GM13977 (cell line): Measurements from ENCODE around the gene ALKBH8.
"Not testable (repeated sequence)": the region's sequence is repeated elsewhere in the genome, so short reads cannot be mapped to it uniquely, and the experiment has no call there.

ENCODE experiments used
- DNase-seq: peaks from one replicate; pipeline ENCODE4 v3.0.0; 2012; ENCODE audit warnings: low spot score
- in situ Hi-C: fragments of 300-500 bp; cut with MboI; formaldehyde crosslinking; loops from one replicate; pipeline ENCODE4 v1.12.0; 2022; ENCODE audit warnings: low sequenced_read_pairs, low pct_unique_long_range_greater_than_20kb, mixed read lengths, inconsistent platforms; ENCODE audit not compliant: unreplicated experiment
- TF ChIP-seq, protein P1 (sequence below): IDR thresholded peaks from 2 replicates; pipeline ENCODE4 v1.5.1; 2012; ENCODE audit warnings: mild to moderate bottlenecking, control low read depth; ENCODE audit not compliant: insufficient read depth; ENCODE audit errors: extremely low read depth, missing control alignments

Gene ALKBH8

DNA sequence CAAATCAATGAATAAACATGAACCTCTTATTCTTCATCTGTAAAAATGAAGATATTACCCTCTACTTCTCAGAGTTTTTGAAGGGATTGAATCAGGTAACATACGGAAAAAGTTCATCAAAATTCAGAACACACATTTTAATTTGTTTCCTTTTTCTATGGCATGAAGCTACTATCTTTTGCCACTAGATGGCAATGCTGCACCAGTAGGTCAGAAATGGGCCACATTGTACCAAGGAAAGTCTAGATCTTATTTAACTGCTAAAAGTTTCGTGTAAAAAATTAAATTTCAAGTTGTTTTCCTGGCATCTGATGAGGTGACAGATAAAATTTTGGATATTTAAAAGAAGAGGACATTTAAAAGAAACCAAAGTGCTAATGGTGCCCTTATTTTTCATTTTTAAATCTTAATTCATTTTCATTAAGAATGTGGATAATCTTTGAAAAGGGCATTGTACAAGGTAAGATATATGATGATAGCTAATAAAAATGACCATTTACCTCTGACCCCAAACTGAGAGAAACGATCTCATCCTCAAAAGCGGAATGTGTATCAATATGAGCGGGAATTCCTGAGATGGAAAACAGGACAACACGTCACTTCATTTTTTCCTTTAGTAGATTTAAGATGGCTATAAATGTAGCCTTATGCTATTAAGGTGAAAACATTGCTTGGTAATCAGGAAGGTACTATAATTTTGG, 16.1 kb downstream of the ALKBH8 start:
- DNase-seq, result peak; percentile 31
- TF ChIP-seq, protein P1, sequence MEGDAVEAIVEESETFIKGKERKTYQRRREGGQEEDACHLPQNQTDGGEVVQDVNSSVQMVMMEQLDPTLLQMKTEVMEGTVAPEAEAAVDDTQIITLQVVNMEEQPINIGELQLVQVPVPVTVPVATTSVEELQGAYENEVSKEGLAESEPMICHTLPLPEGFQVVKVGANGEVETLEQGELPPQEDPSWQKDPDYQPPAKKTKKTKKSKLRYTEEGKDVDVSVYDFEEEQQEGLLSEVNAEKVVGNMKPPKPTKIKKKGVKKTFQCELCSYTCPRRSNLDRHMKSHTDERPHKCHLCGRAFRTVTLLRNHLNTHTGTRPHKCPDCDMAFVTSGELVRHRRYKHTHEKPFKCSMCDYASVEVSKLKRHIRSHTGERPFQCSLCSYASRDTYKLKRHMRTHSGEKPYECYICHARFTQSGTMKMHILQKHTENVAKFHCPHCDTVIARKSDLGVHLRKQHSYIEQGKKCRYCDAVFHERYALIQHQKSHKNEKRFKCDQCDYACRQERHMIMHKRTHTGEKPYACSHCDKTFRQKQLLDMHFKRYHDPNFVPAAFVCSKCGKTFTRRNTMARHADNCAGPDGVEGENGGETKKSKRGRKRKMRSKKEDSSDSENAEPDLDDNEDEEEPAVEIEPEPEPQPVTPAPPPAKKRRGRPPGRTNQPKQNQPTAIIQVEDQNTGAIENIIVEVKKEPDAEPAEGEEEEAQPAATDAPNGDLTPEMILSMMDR, result peak; percentile 77

DNA sequence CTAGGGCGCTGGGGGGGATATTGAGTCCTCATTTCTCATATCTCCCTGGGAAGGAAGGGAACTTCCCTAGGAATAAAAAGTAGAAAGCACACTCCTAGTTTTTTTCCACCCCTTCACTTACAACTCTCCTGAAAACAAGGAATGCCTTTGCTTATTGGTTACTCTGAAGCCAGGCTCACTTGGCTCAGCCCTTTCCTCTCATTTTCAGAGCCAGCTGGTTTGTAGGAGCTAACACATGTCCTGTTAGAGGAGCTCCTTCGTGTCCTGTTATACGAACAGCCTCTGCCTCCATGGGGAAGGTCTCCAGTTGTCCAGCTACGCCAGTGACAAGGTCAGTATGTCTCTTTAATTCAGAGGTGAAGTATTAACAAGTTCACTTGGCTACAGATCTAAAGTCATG, 17.6 kb downstream of the ALKBH8 start:
- in situ Hi-C loops, result no loop called here
- TF ChIP-seq, protein P1, result no peak
- DNase-seq, result no peak

More for the DNA sequence above, 16.1 kb downstream of the ALKBH8 start:
- in situ Hi-C loops, result no loop called here

DNA sequence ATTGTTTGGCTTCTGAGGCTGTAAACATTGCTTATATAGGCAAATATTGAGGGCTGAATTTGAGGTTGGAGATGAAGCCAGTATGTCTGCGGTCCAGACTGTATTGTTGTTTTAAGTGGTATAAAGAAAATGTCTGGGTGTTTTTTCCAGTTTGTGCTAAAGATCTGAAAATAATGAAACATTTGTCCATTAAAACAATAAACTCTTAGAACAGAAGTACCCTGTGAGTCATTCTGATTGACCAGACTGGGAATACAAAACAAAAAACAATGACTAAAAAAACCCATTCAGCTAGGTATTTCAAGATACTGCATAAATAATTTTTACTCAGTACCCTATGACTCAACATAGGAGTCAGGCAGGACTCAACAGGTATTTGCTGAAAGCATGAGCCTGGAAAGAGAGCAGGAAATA, 20.4 kb downstream of the ALKBH8 start:
- TF ChIP-seq, protein P1, result no peak
- in situ Hi-C loops, result no loop called here
- no peak for DNase-seq

DNA sequence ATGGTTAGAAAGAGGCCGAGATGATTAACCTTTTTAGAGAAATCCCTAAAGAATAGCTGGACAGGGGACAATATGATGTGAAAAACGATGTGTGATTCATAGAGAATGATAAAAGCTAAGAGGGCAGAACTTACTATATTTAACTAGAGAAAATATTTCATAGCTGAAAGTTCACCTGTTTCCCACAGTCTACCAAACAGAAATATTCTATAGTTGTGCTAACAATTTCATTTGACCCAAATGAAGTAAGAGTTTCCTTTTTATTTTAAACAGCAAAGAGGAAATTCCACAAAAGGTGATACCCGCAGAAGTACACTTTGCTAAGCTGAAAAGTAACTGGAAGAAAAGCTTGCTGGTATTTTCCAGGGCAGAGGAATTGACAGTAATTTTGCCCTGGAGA, 26.7 kb downstream of the ALKBH8 start:
- in situ Hi-C loops, result no loop called here
- TF ChIP-seq, protein P1, result no peak
- no peak for DNase-seq

DNA sequence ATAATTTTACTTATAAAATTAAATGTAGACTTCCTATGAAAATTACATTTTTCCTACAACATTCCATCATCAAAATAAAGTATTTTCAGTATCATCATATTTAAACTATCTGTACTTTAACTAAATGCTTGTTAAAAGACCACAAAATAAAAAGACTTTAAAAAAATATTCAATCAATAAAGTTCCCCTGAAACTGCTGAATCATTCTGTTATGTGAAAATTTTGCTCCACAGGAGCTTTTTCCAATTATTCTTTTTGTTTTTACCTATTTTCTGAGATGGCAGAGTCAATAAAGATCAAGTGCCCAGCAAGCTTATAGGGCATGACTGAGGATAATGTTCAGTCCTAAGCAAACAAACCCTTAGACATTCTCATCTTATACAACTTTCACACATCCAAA, 27.3 kb downstream of the ALKBH8 start:
- TF ChIP-seq, protein P1, result no peak
- DNase-seq, result no peak

DNA sequence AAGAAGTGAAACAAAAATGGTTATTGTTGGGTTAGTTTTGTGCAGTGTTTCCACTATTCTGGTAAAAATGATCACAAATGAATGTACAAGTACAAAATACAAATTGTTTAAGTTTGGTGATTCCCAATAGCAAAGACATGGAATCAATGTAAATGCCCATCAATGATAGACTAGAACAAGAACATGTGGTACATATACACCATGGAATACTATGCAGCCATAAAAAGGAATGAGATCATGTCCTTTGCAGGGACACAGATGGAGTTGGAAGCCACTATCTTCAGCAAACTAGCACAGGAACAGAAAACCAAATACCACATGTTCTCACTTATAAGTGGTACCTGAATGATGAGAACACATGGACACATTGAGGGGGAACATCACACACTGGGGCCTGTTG, 28.4 kb downstream of the ALKBH8 start:
- DNase-seq, in situ Hi-C loops: not testable (repeated sequence)

More for the DNA sequence above, 27.3 kb downstream of the ALKBH8 start:
- in situ Hi-C loops, result no loop called here

DNA sequence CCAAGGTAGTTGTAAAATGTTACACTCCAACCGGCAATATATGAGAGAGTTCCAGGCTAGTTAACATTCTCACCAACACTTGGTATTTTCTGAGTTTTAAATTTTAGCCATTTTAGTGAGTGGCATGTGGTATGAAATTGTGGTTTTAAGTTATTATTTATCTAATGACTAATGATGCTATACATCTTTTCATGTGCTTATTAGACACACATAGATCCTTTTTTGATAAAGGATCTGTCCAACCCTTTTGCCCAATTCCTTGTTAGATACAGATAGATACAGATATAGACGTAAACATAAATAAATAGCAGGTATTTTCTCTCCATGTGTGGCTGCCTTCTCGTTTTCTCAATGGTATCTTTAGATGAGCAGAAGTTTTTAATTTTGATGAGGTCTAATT, 39.3 kb downstream of the ALKBH8 start:
- DNase-seq, result no peak
- in situ Hi-C loops, result no loop called here
- TF ChIP-seq, protein P1, result no peak
